Muscle of arm (tissue), 12 donors: ENCODE measurements around the gene APOBEC3H. TPM values are rescaled to one million over a fixed set of nuclear protein-coding genes. Genes with fewer than 3 reads are reported as not detected.

Experiments
- DNase-seq: peaks from one replicate; pipeline ENCODE4 v3.0.0-alpha.2; 2013
- polyA plus RNA-seq, 12 donors: library from polyadenylated mRNA; unstranded; fragments of 120-200 nt; gene quantifications; one replicate each; pipeline ENCODE4 v1.2.1, GENCODE V29; 2013; ENCODE audit not compliant: insufficient read length in 12 of 12

The APOBEC3H gene
- polyA plus RNA-seq, 12 donors, result 0.21 to 0.43 (median 0.22) TPM; not detected in 9

- DNase-seq, result no peak
These were observed 56.2 kb downstream of the APOBEC3H start for GRCh38 chr22:39153220-39153717.

Other genes with a start within 250 kb of the APOBEC3H start
- 100 to 1,000 TPM in 1 of 12 donors, 10 to 100 TPM in 11; 18.8 to 226 (median 30.1) TPM for gene CBX6, start 225.0 kb upstream of the APOBEC3H start, polyA plus RNA-seq
- gene APOBEC3A, start 139.6 kb upstream of the APOBEC3H start, polyA plus RNA-seq, result 1 to 10 TPM in 3 of 12 donors, under 1 TPM in 6, not detected in 3; 0.27 to 3.8 (median 0.64) TPM
- 1 to 10 TPM in 11 of 12 donors, not detected in 1; 1.2 to 8.5 (median 3.2) TPM for gene APOBEC3B, start 114.9 kb upstream of the APOBEC3H start, polyA plus RNA-seq
- gene APOBEC3C, start 83.0 kb upstream of the APOBEC3H start, polyA plus RNA-seq, result 10 to 100 TPM in 3 of 12 donors, 1 to 10 TPM in 8, not detected in 1; 3.7 to 23.8 (median 5.1) TPM
- 1 to 10 TPM in 2 of 12 donors, under 1 TPM in 8, not detected in 2; 0.53 to 2.5 (median 0.79) TPM for gene APOBEC3D, start 76.1 kb upstream of the APOBEC3H start, polyA plus RNA-seq
- 1 to 10 TPM in 10 of 12 donors, not detected in 2; 1.3 to 8.5 (median 2.7) TPM for gene APOBEC3F, start 56.4 kb upstream of the APOBEC3H start, polyA plus RNA-seq
- 10 to 100 TPM in 1 of 12 donors, 1 to 10 TPM in 10, not detected in 1; 1.7 to 10.5 (median 3.6) TPM for gene APOBEC3G, start 20.0 kb upstream of the APOBEC3H start, polyA plus RNA-seq
- 1 to 10 TPM in 11 of 12 donors, not detected in 1; 2.4 to 7.5 (median 3.7) TPM for gene CBX7, start 55.4 kb downstream of the APOBEC3H start, polyA plus RNA-seq
- gene PDGFB, start 147.7 kb downstream of the APOBEC3H start, polyA plus RNA-seq, result 10 to 100 TPM in 11 of 12 donors, not detected in 1; 14.6 to 26.0 (median 16.7) TPM
- 1,000 to 10,000 TPM in 11 of 12 donors, 100 to 1,000 TPM in 1; 997 to 3,135 (median 2,410) TPM for gene RPL3, start 222.4 kb downstream of the APOBEC3H start, polyA plus RNA-seq